GM23338 (cell line): Measurements from ENCODE around the gene MEGF11. TPM values are rescaled to one million over a fixed set of nuclear protein-coding genes. Genes with fewer than 3 reads are reported as not detected.

ENCODE experiments used
- ATAC-seq: fragments of 200-7000 bp; cut with Tn5 transposase; 3 replicates; pipeline ENCODE4 v1.9.1; 2020
- DNase-seq: peaks from one replicate; pipeline ENCODE4 v3.0.0-alpha.2; 2015; ENCODE audit warnings: low spot score
- H2AFZ ChIP-seq: fragments of 200-600 bp; sonication (generic); 2 replicates; pipeline ENCODE4 v1.8.0; 2016; ENCODE audit warnings: antibody characterized with exemption, mild to moderate bottlenecking, moderate library complexity
- H3F3A ChIP-seq: fragments of 200-600 bp; sonication (generic); replicated peaks from 2 replicates; pipeline ENCODE4 v1.8.0; 2017; ENCODE audit warnings: antibody characterized with exemption, mixed run types, low read depth
- H3K27ac ChIP-seq: fragments of 200-600 bp; sonication (generic); 2 replicates; pipeline ENCODE4 v1.6.1; 2016; ENCODE audit warnings: low read depth
- H3K27me3 ChIP-seq: fragments of 200-600 bp; sonication (generic); 2 replicates; pipeline ENCODE4 v1.8.0; 2016; ENCODE audit warnings: mild to moderate bottlenecking, mixed run types, moderate library complexity; ENCODE audit not compliant: insufficient read depth
- H3K36me3 ChIP-seq: fragments of 200-600 bp; sonication (generic); 2 replicates; pipeline ENCODE4 v1.8.0; 2016; ENCODE audit warnings: mild to moderate bottlenecking; ENCODE audit not compliant: insufficient read depth
- H3K4me1 ChIP-seq: fragments of 200-600 bp; sonication (generic); 2 replicates; pipeline ENCODE4 v1.8.0; 2016; ENCODE audit warnings: mild to moderate bottlenecking, moderate library complexity; ENCODE audit not compliant: insufficient read depth
- H3K4me2 ChIP-seq: fragments of 200-600 bp; sonication (generic); 2 replicates; pipeline ENCODE4 v1.7.1; 2017; ENCODE audit warnings: mixed run types
- H3K4me3 ChIP-seq: fragments of 200-600 bp; sonication (generic); 2 replicates; pipeline ENCODE4 v1.6.1; 2016; ENCODE audit warnings: mixed run types
- H3K79me2 ChIP-seq: fragments of 200-600 bp; sonication (generic); replicated peaks from 2 replicates; pipeline ENCODE4 v1.8.0; 2017; ENCODE audit warnings: mild to moderate bottlenecking; ENCODE audit not compliant: insufficient read depth
- H3K9me2 ChIP-seq: fragments of 200-600 bp; sonication (generic); 2 replicates; pipeline ENCODE4 v1.8.0; 2017; ENCODE audit not compliant: insufficient read depth
- H4K20me1 ChIP-seq: fragments of 200-600 bp; sonication (generic); replicated peaks from 2 replicates; pipeline ENCODE4 v1.8.0; 2017; ENCODE audit warnings: mild to moderate bottlenecking; ENCODE audit not compliant: insufficient read depth
- H3K27ac Mint-ChIP-seq: 2 replicates; pipeline ENCODE4 v1.8.0; 2020; ENCODE audit warnings: inconsistent platforms, mild to moderate bottlenecking, moderate library complexity, mixed read lengths
- H3K27me3 Mint-ChIP-seq: 3 replicates; pipeline ENCODE4 v1.8.0; 2022; ENCODE audit warnings: low read depth, mild to moderate bottlenecking, moderate library complexity, mixed read lengths, inconsistent platforms; ENCODE audit not compliant: insufficient read depth, poor library complexity
- H3K36me3 Mint-ChIP-seq: 3 replicates; pipeline ENCODE4 v1.8.0; 2021; ENCODE audit warnings: low read depth, mild to moderate bottlenecking, inconsistent platforms, moderate library complexity, mixed read lengths
- H3K4me1 Mint-ChIP-seq: 3 replicates; pipeline ENCODE4 v1.8.0; 2020; ENCODE audit warnings: mild to moderate bottlenecking, inconsistent platforms, mixed read lengths
- H3K4me3 Mint-ChIP-seq: 3 replicates; pipeline ENCODE4 v1.8.0; 2021; ENCODE audit warnings: moderate library complexity, mild to moderate bottlenecking, inconsistent platforms, mixed read lengths
- H3K9me3 Mint-ChIP-seq: 3 replicates; pipeline ENCODE4 v1.8.0; 2020; ENCODE audit warnings: moderate library complexity, mild to moderate bottlenecking, inconsistent platforms, mixed read lengths
- CREB1 ChIP-seq: fragments of 250-450 bp; sonication (Bioruptor Pico); IDR thresholded peaks from 2 replicates; pipeline ENCODE4 v1.5.0; 2020; ENCODE audit warnings: low read depth, mild to moderate bottlenecking, moderate library complexity
- EZH2 ChIP-seq: fragments of 200-600 bp; sonication (generic); IDR thresholded peaks from one replicate; pipeline ENCODE4 v1.8.0; 2017; ENCODE audit warnings: antibody characterized with exemption, mild to moderate bottlenecking, low read depth; ENCODE audit not compliant: unreplicated experiment
- NANOG ChIP-seq: IDR thresholded peaks from 2 replicates; pipeline ENCODE4 v1.6.1; 2016; ENCODE audit warnings: antibody characterized with exemption, borderline replicate concordance
- POLR2AphosphoS5 ChIP-seq: IDR thresholded peaks from 2 replicates; pipeline ENCODE4 v1.6.1; 2016; ENCODE audit warnings: antibody characterized with exemption, low read depth
- STAT1 ChIP-seq: IDR thresholded peaks from one replicate; pipeline ENCODE4 v1.6.1; 2016; ENCODE audit warnings: antibody characterized with exemption; ENCODE audit not compliant: unreplicated experiment
- ZNF114 ChIP-seq: fragments of 250-450 bp; sonication (Bioruptor Pico); IDR thresholded peaks from 2 replicates; pipeline ENCODE4 v1.5.0; 2020; ENCODE audit warnings: mild to moderate bottlenecking, moderate library complexity
- polyA plus RNA-seq: library from polyadenylated mRNA; unstranded; fragments of >200 nt; fragmentation: Nextera tagmentation; extraction: Ambion mirVana; gene quantifications from 2 replicates; pipeline ENCODE4 v1.2.1, GENCODE V29; 2016
- total RNA-seq: library from RNA; depleted of rRNA; stranded (reverse); fragments of >200 nt; shearing (Covaris generic); gene quantifications from 2 replicates; pipeline ENCODE4 v1.2.3, GENCODE V29; 2014
- TF ChIP-seq, protein P1 (sequence below): fragments of 250-450 bp; sonication (Bioruptor Pico); IDR thresholded peaks from 2 replicates; pipeline ENCODE4 v1.5.0; 2020; ENCODE audit warnings: mild to moderate bottlenecking, moderate library complexity

Gene MEGF11
- total and polyA plus RNA-seq, 2 experiments from 2014 or later: 1.3 to 1.9 TPM

DNA sequence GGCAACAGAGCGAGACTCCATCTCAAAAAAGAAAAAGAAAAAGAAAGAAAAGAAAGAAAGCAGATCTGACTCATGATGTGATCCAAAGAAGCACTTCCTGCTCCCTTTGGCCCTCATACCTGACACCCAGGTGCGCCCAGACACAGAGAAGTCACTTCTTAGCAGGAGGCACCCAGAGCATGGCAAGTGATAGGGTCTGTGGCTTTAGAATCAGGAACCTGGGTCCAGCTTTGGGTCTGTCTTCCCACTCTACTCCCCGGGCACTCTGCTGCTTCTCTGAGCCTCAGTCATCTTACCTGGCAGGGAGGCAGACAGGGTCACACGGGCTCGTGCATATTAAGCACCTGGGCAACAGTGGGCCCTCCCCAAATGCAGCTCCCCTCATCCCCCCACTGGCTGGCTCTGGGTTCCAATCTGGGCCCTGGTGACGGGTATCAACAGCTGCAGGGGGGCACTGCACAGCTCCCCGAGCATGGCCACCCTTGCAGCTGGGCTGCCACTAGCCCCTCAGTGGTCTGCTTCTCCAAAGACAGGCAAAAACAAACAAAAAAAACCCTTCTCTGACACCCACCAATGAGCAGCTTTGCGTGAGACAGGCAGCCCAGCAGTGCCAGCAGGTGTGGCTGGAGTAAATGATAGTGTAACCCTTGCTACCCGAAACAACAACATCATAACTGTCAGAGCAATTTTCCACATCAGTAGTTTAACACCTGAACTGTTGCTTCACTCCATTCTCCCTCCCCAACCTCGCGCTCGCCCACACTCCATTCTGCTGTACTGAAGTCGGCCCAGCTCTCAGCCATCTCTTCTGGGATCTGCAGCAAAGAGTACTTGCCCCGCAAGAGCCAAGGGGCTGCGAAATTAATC lies 99.8 kb downstream of the MEGF11 start:
- H3K27me3 ChIP-seq: no peaks in the 10 kb centered on the region
- ATAC-seq: no peak

More for the DNA sequence above, 99.8 kb downstream of the MEGF11 start:
- Histone ChIP-seq H3K4me3 (no peak overlapping the region), H3K4me2 (no peak overlapping the region), H4K20me1 (no peaks in the 10 kb centered on the region), H3K9me2 (no peaks in the 10 kb centered on the region), H3K4me1 (no peaks in the 10 kb centered on the region), H3K27ac (no peak overlapping the region), H3K36me3 (no peaks in the 10 kb centered on the region), H2AFZ (no peak overlapping the region), H3K79me2 (no peaks in the 10 kb centered on the region), H3F3A (no peaks in the 10 kb centered on the region)
- H3K4me1 Mint-ChIP-seq: peaks cover 12% of the 10 kb centered on the region
- H3K4me3 Mint-ChIP-seq: no peak overlapping the region
- TF ChIP-seq POLR2AphosphoS5 (no peak), CREB1 (no peak), STAT1 (no peak), NANOG (no peak), ZNF114 (CRISPR knock-in tag) (no peak), EZH2 (no peak)
- TF ChIP-seq, protein P1, sequence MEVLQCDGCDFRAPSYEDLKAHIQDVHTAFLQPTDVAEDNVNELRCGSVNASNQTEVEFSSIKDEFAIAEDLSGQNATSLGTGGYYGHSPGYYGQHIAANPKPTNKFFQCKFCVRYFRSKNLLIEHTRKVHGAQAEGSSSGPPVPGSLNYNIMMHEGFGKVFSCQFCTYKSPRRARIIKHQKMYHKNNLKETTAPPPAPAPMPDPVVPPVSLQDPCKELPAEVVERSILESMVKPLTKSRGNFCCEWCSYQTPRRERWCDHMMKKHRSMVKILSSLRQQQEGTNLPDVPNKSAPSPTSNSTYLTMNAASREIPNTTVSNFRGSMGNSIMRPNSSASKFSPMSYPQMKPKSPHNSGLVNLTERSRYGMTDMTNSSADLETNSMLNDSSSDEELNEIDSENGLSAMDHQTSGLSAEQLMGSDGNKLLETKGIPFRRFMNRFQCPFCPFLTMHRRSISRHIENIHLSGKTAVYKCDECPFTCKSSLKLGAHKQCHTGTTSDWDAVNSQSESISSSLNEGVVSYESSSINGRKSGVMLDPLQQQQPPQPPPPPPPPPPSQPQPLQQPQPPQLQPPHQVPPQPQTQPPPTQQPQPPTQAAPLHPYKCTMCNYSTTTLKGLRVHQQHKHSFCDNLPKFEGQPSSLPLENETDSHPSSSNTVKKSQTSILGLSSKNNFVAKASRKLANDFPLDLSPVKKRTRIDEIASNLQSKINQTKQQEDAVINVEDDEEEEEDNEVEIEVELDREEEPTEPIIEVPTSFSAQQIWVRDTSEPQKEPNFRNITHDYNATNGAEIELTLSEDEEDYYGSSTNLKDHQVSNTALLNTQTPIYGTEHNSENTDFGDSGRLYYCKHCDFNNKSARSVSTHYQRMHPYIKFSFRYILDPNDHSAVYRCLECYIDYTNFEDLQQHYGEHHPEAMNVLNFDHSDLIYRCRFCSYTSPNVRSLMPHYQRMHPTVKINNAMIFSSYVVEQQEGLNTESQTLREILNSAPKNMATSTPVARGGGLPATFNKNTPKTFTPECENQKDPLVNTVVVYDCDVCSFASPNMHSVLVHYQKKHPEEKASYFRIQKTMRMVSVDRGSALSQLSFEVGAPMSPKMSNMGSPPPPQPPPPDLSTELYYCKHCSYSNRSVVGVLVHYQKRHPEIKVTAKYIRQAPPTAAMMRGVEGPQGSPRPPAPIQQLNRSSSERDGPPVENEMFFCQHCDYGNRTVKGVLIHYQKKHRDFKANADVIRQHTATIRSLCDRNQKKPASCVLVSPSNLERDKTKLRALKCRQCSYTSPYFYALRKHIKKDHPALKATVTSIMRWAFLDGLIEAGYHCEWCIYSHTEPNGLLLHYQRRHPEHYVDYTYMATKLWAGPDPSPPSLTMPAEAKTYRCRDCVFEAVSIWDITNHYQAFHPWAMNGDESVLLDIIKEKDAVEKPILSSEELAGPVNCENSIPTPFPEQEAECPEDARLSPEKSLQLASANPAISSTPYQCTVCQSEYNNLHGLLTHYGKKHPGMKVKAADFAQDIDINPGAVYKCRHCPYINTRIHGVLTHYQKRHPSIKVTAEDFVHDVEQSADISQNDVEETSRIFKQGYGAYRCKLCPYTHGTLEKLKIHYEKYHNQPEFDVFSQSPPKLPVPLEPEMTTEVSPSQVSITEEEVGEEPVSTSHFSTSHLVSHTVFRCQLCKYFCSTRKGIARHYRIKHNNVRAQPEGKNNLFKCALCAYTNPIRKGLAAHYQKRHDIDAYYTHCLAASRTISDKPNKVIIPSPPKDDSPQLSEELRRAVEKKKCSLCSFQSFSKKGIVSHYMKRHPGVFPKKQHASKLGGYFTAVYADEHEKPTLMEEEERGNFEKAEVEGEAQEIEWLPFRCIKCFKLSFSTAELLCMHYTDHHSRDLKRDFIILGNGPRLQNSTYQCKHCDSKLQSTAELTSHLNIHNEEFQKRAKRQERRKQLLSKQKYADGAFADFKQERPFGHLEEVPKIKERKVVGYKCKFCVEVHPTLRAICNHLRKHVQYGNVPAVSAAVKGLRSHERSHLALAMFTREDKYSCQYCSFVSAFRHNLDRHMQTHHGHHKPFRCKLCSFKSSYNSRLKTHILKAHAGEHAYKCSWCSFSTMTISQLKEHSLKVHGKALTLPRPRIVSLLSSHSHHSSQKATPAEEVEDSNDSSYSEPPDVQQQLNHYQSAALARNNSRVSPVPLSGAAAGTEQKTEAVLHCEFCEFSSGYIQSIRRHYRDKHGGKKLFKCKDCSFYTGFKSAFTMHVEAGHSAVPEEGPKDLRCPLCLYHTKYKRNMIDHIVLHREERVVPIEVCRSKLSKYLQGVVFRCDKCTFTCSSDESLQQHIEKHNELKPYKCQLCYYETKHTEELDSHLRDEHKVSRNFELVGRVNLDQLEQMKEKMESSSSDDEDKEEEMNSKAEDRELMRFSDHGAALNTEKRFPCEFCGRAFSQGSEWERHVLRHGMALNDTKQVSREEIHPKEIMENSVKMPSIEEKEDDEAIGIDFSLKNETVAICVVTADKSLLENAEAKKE (CRISPR knock-in tag): no peak
- peaks cover 11% of the 10 kb centered on the region for H3K27me3 Mint-ChIP-seq
- no peaks in the 10 kb centered on the region; the same call in 2 of the 3 replicates for H3K36me3 Mint-ChIP-seq
- no peak for DNase-seq
- no peak overlapping the region for H3K27ac Mint-ChIP-seq
- H3K9me3 Mint-ChIP-seq: no peaks in the 10 kb centered on the region
